Muscle layer of colon (tissue), 2 donors: Measurements from ENCODE around the gene SUPT3H.

Source experiments
- H3K27ac ChIP-seq: one replicate; pipeline ENCODE4 v1.7.0; 2013; ENCODE audit warnings: low read depth, mild to moderate bottlenecking, low read length, moderate library complexity
- H3K27me3 ChIP-seq, 2 donors: one replicate each; pipeline ENCODE4 v1.7.0; 2013; ENCODE audit warnings: low read length in 2 of 2, mild to moderate bottlenecking in 2 of 2; ENCODE audit not compliant: insufficient read depth in 2 of 2, control insufficient read depth in 1 of 2
- H3K36me3 ChIP-seq: one replicate; pipeline ENCODE4 v1.7.0; 2013; ENCODE audit warnings: mild to moderate bottlenecking, low read length; ENCODE audit not compliant: insufficient read depth
- H3K4me1 ChIP-seq: one replicate; pipeline ENCODE4 v1.7.0; 2013; ENCODE audit warnings: mild to moderate bottlenecking, low read length; ENCODE audit not compliant: insufficient read depth
- H3K4me3 ChIP-seq, 2 donors: one replicate each; pipeline ENCODE4 v1.7.0; 2013; ENCODE audit warnings: low read length in 2 of 2, low read depth in 1 of 2, mild to moderate bottlenecking in 1 of 2, moderate library complexity in 1 of 2
- H3K9ac ChIP-seq: one replicate; pipeline ENCODE4 v1.7.0; 2013; ENCODE audit warnings: low read length
- H3K9me3 ChIP-seq: one replicate; pipeline ENCODE4 v1.7.0; 2013; ENCODE audit warnings: mild to moderate bottlenecking, low read length
- donor health status: abdominal sarcoma.
- donor health status: Adenocarcinoma of cecum.

Gene SUPT3H

DNA sequence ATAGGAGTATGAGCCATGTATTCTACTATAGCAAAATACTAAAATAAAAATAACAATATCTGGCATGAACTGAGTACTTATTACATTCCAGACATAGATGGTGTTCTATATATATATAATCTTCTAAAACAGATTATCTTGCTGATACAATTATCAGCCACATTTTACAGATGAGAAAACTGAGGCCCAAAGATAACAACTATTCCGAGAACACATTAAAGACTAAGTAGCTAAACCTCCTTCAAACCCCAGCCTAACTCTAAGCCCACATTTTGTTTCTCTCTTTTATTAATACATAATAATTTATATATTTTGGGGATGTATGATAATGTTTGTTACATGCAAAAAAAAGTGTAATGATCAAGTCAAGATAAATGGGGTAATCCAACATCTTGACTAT lies 148.3 kb downstream of the SUPT3H start:
- H3K9ac ChIP-seq: no peak overlapping the region
- no peaks in the 10 kb centered on the region for H3K4me1 ChIP-seq
- no peaks in the 10 kb centered on the region for H3K36me3 ChIP-seq

DNA sequence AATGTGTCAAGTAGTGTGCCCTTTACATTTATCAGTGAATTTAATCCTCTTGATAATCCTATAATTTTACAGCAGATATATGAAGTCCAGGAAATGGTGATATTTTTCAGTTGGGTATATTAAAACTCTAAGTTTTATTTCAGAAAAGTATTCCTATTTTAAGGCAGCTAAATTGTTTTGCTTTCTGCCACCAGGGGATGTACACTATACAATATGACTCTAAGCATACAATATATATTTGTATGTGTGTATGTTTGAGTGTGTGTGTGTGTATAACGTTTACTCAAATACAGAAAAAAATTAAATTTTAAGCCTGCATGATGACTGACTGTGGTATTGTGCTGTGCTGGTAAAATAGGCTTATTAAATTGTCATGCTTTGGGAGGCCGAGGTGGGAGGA lies 151.7 kb downstream of the SUPT3H start:
- Histone ChIP-seq H3K27ac (no peak overlapping the region), H3K27me3 (no peaks in the 10 kb centered on the region), H3K9ac (no peak overlapping the region), H3K4me1 (no peaks in the 10 kb centered on the region), H3K36me3 (no peaks in the 10 kb centered on the region), H3K9me3 (no peaks in the 10 kb centered on the region), H3K4me3 (no peak overlapping the region)

More for the DNA sequence above, 148.3 kb downstream of the SUPT3H start:
- Histone ChIP-seq H3K9me3 (no peaks in the 10 kb centered on the region), H3K27me3 (no peaks in the 10 kb centered on the region), H3K4me3 (no peak overlapping the region), H3K27ac (no peak overlapping the region)

DNA sequence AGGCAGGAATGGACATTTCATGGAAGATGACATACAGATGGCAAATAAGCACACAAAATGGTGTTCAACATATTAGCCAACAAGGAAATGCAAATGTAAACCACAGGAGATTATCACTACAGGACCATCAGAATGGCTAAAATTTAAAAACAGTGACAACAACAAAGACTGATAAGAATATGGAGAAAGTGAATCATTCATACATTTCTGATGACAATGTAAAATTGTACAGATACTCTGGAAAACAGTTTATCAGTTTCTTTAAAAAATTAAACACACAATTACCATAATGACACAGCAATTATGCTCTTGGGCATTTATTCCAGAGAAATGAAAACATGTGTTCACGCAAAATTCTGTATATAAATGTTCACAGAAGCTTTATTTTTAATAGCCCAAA lies 155.4 kb downstream of the SUPT3H start:
- Histone ChIP-seq H3K27ac (no peak overlapping the region), H3K9me3 (no peaks in the 10 kb centered on the region), H3K27me3 (no peaks in the 10 kb centered on the region), H3K4me1 (no peaks in the 10 kb centered on the region), H3K36me3 (no peaks in the 10 kb centered on the region), H3K9ac (no peak overlapping the region), H3K4me3 (no peak overlapping the region)

DNA sequence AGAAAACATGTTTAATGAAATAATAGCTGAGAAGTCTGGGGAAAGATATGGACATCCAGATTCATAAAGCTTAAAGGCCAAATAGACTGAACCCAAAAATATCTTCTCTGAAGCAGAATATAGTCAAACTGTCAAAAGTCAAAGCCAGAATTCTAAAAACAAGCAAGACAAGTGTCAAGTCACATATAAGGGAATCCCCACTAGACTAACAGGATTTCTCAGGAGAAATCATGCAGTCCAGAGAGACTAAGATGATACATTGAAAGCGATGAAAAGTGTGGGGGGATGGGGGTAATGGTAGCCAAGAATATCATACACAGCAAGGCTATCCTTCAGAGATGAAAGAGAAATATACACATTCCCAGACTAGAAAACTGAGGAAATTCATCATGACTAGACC lies 162.0 kb downstream of the SUPT3H start:
- Histone ChIP-seq H3K9me3 (no peaks in the 10 kb centered on the region), H3K27ac (no peak overlapping the region), H3K9ac (no peak overlapping the region), H3K4me3 (no peak overlapping the region), H3K4me1 (no peaks in the 10 kb centered on the region), H3K27me3 (no peaks in the 10 kb centered on the region), H3K36me3 (no peaks in the 10 kb centered on the region)

DNA sequence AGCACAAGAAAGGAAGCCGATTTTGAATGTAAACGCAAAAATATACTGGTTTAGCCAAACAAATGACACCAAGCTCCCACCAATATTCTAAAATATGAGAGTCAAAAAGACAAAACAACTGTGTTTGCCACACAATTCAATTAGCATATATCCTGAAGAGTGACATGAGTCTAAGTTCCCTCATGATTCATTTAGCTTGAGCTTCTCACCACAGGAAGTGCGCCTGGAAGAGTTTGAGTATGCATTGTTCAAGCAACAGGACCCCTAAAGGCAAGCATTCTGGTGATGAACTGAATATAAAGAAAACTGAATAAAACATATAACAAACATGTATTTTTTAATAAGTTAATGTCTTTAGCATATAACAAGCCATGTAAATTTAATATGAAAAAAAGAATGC lies 164.8 kb downstream of the SUPT3H start:
- Histone ChIP-seq H3K27me3 (no peaks in the 10 kb centered on the region), H3K9ac (no peak overlapping the region), H3K4me3 (no peak overlapping the region), H3K36me3 (no peaks in the 10 kb centered on the region), H3K27ac (no peak overlapping the region), H3K4me1 (no peaks in the 10 kb centered on the region), H3K9me3 (no peaks in the 10 kb centered on the region)

DNA sequence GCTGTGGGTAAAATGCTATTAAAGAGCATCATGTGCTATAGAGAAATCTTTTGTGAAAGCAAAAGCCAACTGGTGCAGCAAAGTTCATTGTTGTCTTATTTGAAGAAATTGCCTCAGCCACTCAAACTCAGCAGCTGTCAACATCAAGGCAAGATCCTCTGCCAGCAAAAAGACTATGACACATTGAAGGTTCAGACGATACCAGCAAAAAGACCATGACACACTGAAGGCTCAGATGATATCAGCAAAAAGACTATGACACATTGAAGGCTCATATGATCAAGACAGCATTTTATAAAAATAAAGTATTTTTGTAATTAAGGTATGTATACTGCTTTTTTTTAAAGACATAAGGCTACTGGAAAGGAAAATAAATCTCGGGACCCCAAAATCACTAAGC lies 168.0 kb downstream of the SUPT3H start:
- H3K27me3 ChIP-seq: no peaks in the 10 kb centered on the region
- no peaks in the 10 kb centered on the region for H3K36me3 ChIP-seq
- H3K9ac ChIP-seq: no peak overlapping the region
- H3K27ac ChIP-seq: no peak overlapping the region
- no peak overlapping the region for H3K4me3 ChIP-seq
- no peaks in the 10 kb centered on the region for H3K9me3 ChIP-seq
- H3K4me1 ChIP-seq: no peaks in the 10 kb centered on the region

DNA sequence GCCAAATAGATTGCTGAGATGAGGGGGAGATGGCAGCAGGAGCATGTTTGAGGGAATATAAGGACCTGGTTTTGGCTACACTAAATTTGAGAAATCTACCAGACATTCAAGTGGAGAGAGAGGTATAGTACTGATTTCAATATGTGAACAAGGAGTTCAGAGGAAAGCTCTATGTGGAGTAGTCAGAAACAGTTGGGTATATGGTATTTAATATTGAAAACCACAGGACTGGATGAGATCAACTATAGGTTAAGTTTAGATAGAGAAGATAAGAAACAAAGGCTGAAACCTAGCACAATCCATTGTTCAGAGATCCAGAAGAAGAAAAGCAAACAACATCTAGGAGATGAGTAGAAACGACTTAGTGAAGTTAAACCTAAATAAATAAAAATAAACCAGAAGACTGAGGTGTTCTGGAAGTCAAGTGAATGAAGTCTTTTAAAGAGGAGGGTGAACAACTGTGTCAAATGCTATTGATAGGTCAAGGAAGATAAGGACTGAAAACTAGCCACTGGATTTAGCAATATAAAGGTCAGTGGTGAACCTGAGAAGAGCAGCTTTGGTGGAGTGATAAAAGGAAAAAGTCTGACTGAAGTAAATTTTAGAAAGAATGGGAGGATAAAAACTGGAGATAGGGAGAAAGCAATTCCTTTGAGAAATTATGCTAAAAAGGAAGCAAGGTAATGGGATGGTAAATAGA lies 170.8 kb downstream of the SUPT3H start:
- Histone ChIP-seq H3K4me1 (no peaks in the 10 kb centered on the region), H3K27ac (no peak overlapping the region), H3K27me3 (no peaks in the 10 kb centered on the region), H3K4me3 (no peak overlapping the region), H3K9ac (no peak overlapping the region), H3K9me3 (no peaks in the 10 kb centered on the region), H3K36me3 (no peaks in the 10 kb centered on the region)

DNA sequence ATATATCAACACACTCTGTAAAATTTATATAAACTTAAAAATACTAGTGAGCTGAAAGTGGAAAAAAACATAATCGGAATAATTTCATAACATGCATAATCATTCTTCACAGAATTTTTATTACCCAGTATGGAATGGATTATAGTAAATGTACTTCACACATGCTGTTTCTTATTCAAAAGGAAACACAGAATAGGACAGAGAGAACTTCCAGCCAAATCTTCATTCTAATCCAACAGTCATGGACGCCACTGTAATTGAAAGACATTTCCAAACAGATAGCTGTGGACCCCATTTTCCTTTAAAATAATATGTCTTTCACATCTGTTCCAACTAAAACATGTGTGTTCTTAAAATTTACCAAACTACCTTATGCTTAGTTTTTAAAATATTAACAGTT lies 176.2 kb downstream of the SUPT3H start:
- H3K36me3 ChIP-seq: no peaks in the 10 kb centered on the region
- H3K9ac ChIP-seq: no peak overlapping the region
- no peak overlapping the region for H3K27ac ChIP-seq
- no peaks in the 10 kb centered on the region for H3K9me3 ChIP-seq
- no peak overlapping the region for H3K4me3 ChIP-seq
- H3K27me3 ChIP-seq: no peaks in the 10 kb centered on the region
- H3K4me1 ChIP-seq: no peaks in the 10 kb centered on the region

DNA sequence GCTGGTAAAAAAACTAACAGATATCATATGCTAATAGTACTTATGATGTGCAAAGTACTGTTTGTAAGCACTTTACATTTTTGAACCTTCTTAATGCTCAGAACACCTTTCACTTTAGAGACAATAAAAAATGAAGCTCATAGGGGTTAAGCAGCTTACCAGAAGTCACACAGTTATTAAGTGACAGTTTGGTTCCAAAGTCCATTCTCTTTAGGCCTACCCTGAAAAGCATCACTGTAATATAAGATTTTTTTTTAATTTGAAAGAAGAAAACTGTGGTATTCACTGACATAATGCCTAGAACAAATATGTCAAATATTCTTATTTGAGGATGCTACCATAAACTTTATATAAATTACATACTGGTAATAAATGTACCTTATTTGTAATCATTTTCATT lies 177.2 kb downstream of the SUPT3H start:
- Histone ChIP-seq H3K27ac (no peak overlapping the region), H3K4me1 (no peaks in the 10 kb centered on the region), H3K9ac (no peak overlapping the region), H3K9me3 (no peaks in the 10 kb centered on the region), H3K4me3 (no peak overlapping the region), H3K27me3 (no peaks in the 10 kb centered on the region), H3K36me3 (no peaks in the 10 kb centered on the region)

DNA sequence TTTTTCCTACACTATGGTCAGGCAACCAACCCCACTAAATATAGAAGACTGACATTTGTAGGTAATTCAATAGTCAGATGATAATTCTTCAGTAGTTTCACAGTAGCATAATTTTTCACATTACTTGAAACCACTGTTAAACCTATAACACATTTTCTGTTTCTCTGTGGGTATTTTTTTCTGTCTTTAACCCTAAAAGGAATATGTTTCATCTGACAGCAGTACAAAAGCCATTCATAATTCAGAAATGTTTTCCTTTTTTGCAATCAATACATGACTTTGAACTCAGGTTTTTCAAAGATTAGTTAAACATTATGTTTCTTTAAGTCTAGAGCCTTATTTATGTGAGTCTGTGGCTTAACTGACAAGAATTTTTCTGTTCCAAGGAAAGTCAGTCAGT lies 178.2 kb downstream of the SUPT3H start:
- Histone ChIP-seq H3K27me3 (no peaks in the 10 kb centered on the region), H3K4me1 (no peaks in the 10 kb centered on the region), H3K4me3 (no peak overlapping the region), H3K9me3 (no peaks in the 10 kb centered on the region), H3K27ac (no peak overlapping the region), H3K36me3 (no peaks in the 10 kb centered on the region), H3K9ac (no peak overlapping the region)

DNA sequence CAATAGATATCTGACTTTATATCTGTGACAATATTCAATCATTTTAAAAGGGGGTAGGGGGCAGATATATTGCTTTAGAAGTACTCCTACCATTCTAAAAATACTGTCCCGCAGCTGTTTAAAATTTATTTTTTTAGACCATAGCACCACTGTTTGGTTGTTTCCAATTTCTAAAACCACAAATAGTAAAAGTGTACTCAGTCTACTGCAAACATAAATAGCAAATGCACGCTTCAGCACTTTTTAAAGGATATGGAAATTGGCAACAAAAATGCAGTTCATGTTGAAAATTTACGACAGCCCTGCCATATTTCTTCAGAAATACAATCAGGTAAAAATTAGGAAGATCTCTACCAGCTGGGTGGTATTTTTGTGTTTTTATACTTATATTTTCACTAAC lies 181.6 kb downstream of the SUPT3H start:
- H3K4me1 ChIP-seq: no peaks in the 10 kb centered on the region
- no peaks in the 10 kb centered on the region for H3K27me3 ChIP-seq
- H3K36me3 ChIP-seq: no peaks in the 10 kb centered on the region
- H3K27ac ChIP-seq: no peak overlapping the region
- H3K9me3 ChIP-seq: no peaks in the 10 kb centered on the region
- H3K4me3 ChIP-seq: no peak overlapping the region
- no peak overlapping the region for H3K9ac ChIP-seq

DNA sequence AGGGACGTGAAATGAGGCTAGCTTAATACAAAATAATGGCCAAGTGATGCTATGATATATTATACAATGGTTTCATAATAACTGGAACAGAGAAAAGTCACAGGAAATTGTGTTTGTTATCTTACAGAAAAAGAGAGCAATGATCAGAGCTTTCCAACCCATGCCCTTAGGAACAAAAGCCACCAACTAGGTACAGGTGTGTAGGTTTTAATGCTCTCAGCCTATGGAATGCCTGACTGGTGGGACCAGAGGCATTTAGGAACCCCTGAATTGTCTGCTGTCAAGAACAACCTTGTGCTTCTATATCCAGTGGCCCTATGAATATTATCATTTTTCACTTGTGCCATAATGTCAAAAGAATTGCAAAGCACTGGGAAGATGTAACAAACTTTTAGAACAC lies 182.6 kb downstream of the SUPT3H start:
- H3K4me1 ChIP-seq: no peaks in the 10 kb centered on the region
- no peaks in the 10 kb centered on the region for H3K9me3 ChIP-seq
- no peak overlapping the region for H3K4me3 ChIP-seq
- H3K27ac ChIP-seq: no peak overlapping the region
- H3K36me3 ChIP-seq: no peaks in the 10 kb centered on the region
- no peaks in the 10 kb centered on the region for H3K27me3 ChIP-seq
- no peak overlapping the region for H3K9ac ChIP-seq
